Activated naive CD8-positive, alpha-beta T cell treated with anti-CD3 and anti-CD28 coated beads, Interleukin-2, amount 50 U/mL, for 16 hours (primary cell): ENCODE results near the gene DCLRE1A.

Experiments used
- DNase-seq: peaks from one replicate; pipeline ENCODE4 v3.0.0-alpha.2; 2020; ENCODE audit warnings: low read depth, low spot score

DCLRE1A gene

GRCh38 chr10:113788604-113789083 lies 65.2 kb downstream of the DCLRE1A start:
- no peak for DNase-seq
